Activated T-cell treated with anti-CD3 and anti-CD28 coated beads, Interleukin-2, amount 50 U/mL, for 72 hours (primary cell): ENCODE measurements around the gene FLRT1. TPM values are rescaled to one million over a fixed set of nuclear protein-coding genes. Genes with fewer than 3 reads are reported as not detected.

ENCODE experiments used
- ATAC-seq, 2 donors: fragments of 150-1000 bp; cut with Tn5 transposase; replicated peaks in 1 of 2; 2 replicates each; pipeline ENCODE4 v1.10.0; 2021; ENCODE audit warnings: moderate library complexity in 2 of 2, mild to moderate bottlenecking in 1 of 2
- DNase-seq, 2 donors: peaks; one replicate each; pipeline ENCODE4 v3.0.0; 2021 to 2022; ENCODE audit warnings: mixed read lengths in 1 of 2
- H3K27ac Mint-ChIP-seq: one replicate; pipeline ENCODE4 v1.8.0; 2022; ENCODE audit warnings: mild to moderate bottlenecking, moderate library complexity, mixed read lengths
- H3K27me3 Mint-ChIP-seq: one replicate; pipeline ENCODE4 v1.8.0; 2022; ENCODE audit warnings: low read depth, mixed read lengths
- H3K36me3 Mint-ChIP-seq, 2 donors: one replicate each; pipeline ENCODE4 v1.8.0; 2022; ENCODE audit warnings: mixed read lengths in 2 of 2, mild to moderate bottlenecking in 1 of 2; ENCODE audit not compliant: insufficient read depth in 2 of 2
- H3K4me1 Mint-ChIP-seq: one replicate; pipeline ENCODE4 v1.8.0; 2022; ENCODE audit warnings: low read depth, mixed read lengths
- H3K4me3 Mint-ChIP-seq, 2 donors: one replicate each; pipeline ENCODE4 v1.8.0; 2022; ENCODE audit warnings: mild to moderate bottlenecking in 2 of 2, mixed read lengths in 2 of 2, moderate library complexity in 2 of 2
- H3K9me3 Mint-ChIP-seq, 2 donors: one replicate each; pipeline ENCODE4 v1.8.0; 2022; ENCODE audit warnings: mixed read lengths in 2 of 2
- total RNA-seq, 2 donors: library from RNA; stranded (reverse); gene quantifications; one replicate each; pipeline ENCODE4 v1.2.3, GENCODE V29; 2022

FLRT1 gene
- total RNA-seq, 2 donors from 2014 or later: 0.19 to 1.4 TPM

GRCh38 chr11:64073542-64073941, 37.8 kb downstream of the FLRT1 start:
- ATAC-seq: no peak
- H3K4me1 Mint-ChIP-seq: no peaks in the 10 kb centered on the region
- H3K4me3 Mint-ChIP-seq: no peak overlapping the region
- no peak for DNase-seq
- no peak overlapping the region for H3K27ac Mint-ChIP-seq
- no peaks in the 10 kb centered on the region for H3K27me3 Mint-ChIP-seq
- no peaks in the 10 kb centered on the region for H3K36me3 Mint-ChIP-seq
- no peaks in the 10 kb centered on the region for H3K9me3 Mint-ChIP-seq

GRCh38 chr11:64074239-64074638, 38.5 kb downstream of the FLRT1 start:
- Mint-ChIP-seq H3K36me3 (no peaks in the 10 kb centered on the region), H3K27me3 (no peaks in the 10 kb centered on the region), H3K27ac (no peak overlapping the region), H3K4me1 (no peaks in the 10 kb centered on the region), H3K9me3 (no peaks in the 10 kb centered on the region), H3K4me3 (no peak overlapping the region)
- ATAC-seq: no peak
- DNase-seq: no peak

GRCh38 chr11:64076758-64077157, 41.0 kb downstream of the FLRT1 start:
- ATAC-seq (no peak), DNase-seq (no peak)
- H3K36me3 Mint-ChIP-seq: no peaks in the 10 kb centered on the region
- no peak overlapping the region for H3K4me3 Mint-ChIP-seq
- no peak overlapping the region for H3K27ac Mint-ChIP-seq
- H3K9me3 Mint-ChIP-seq: no peaks in the 10 kb centered on the region
- no peaks in the 10 kb centered on the region for H3K27me3 Mint-ChIP-seq
- H3K4me1 Mint-ChIP-seq: no peaks in the 10 kb centered on the region

GRCh38 chr11:64077607-64078006, 41.9 kb downstream of the FLRT1 start:
- no peak for ATAC-seq
- Mint-ChIP-seq H3K36me3 (no peaks in the 10 kb centered on the region), H3K4me3 (no peak overlapping the region), H3K4me1 (no peaks in the 10 kb centered on the region), H3K9me3 (no peaks in the 10 kb centered on the region), H3K27ac (no peak overlapping the region), H3K27me3 (no peaks in the 10 kb centered on the region)
- DNase-seq: no peak

- Mint-ChIP-seq H3K4me3 (no peak overlapping the region), H3K9me3 (no peaks in the 10 kb centered on the region), H3K4me1 (no peaks in the 10 kb centered on the region), H3K36me3 (no peaks in the 10 kb centered on the region), H3K27ac (no peak overlapping the region), H3K27me3 (no peaks in the 10 kb centered on the region)
- ATAC-seq (no peak), DNase-seq (no peak)
Observed at GRCh38 chr11:64078284-64078683, 42.6 kb downstream of the FLRT1 start.

GRCh38 chr11:64078905-64079304, 43.2 kb downstream of the FLRT1 start:
- Mint-ChIP-seq H3K27me3 (no peaks in the 10 kb centered on the region), H3K9me3 (no peaks in the 10 kb centered on the region), H3K4me3 (no peak overlapping the region), H3K27ac (no peak overlapping the region), H3K4me1 (no peaks in the 10 kb centered on the region), H3K36me3 (no peaks in the 10 kb centered on the region)
- ATAC-seq (no peak), DNase-seq (no peak)

GRCh38 chr11:64080390-64080789, 44.7 kb downstream of the FLRT1 start:
- H3K27me3 Mint-ChIP-seq: no peaks in the 10 kb centered on the region
- H3K4me1 Mint-ChIP-seq: no peaks in the 10 kb centered on the region
- no peak overlapping the region for H3K27ac Mint-ChIP-seq
- ATAC-seq (no peak), DNase-seq (no peak)
- H3K9me3 Mint-ChIP-seq: no peaks in the 10 kb centered on the region
- no peak overlapping the region for H3K4me3 Mint-ChIP-seq
- no peaks in the 10 kb centered on the region for H3K36me3 Mint-ChIP-seq

- no peaks in the 10 kb centered on the region for H3K27me3 Mint-ChIP-seq
Observed at GRCh38 chr11:64081745-64082442, 46.2 kb downstream of the FLRT1 start.

GRCh38 chr11:64083398-64084080, 47.8 kb downstream of the FLRT1 start:
- Mint-ChIP-seq H3K9me3 (no peaks in the 10 kb centered on the region), H3K36me3 (no peaks in the 10 kb centered on the region), H3K4me3 (no peak overlapping the region), H3K27ac (no peak overlapping the region), H3K27me3 (no peaks in the 10 kb centered on the region), H3K4me1 (no peaks in the 10 kb centered on the region)
- ATAC-seq: no peak
- no peak for DNase-seq

More at GRCh38 chr11:64081745-64082442, 46.2 kb downstream of the FLRT1 start:
- ATAC-seq (no peak), DNase-seq (no peak)
- H3K4me3 Mint-ChIP-seq: no peak overlapping the region
- H3K4me1 Mint-ChIP-seq: no peaks in the 10 kb centered on the region
- H3K36me3 Mint-ChIP-seq: no peaks in the 10 kb centered on the region
- H3K9me3 Mint-ChIP-seq: no peaks in the 10 kb centered on the region
- H3K27ac Mint-ChIP-seq: no peak overlapping the region

- no peak for ATAC-seq
- H3K4me3 Mint-ChIP-seq: no peak overlapping the region
- no peak for DNase-seq
- no peak overlapping the region for H3K27ac Mint-ChIP-seq
- no peaks in the 10 kb centered on the region for H3K4me1 Mint-ChIP-seq
- no peaks in the 10 kb centered on the region for H3K9me3 Mint-ChIP-seq
- no peaks in the 10 kb centered on the region for H3K27me3 Mint-ChIP-seq
- no peaks in the 10 kb centered on the region for H3K36me3 Mint-ChIP-seq
Observed at GRCh38 chr11:64084146-64084950, 48.6 kb downstream of the FLRT1 start.

GRCh38 chr11:64084951-64085710, 49.4 kb downstream of the FLRT1 start:
- H3K4me3 Mint-ChIP-seq: no peak overlapping the region
- H3K4me1 Mint-ChIP-seq: no peaks in the 10 kb centered on the region

More at GRCh38 chr11:64084951-64085710, 49.4 kb downstream of the FLRT1 start:
- no peaks in the 10 kb centered on the region for H3K9me3 Mint-ChIP-seq
- no peak overlapping the region for H3K27ac Mint-ChIP-seq
- H3K36me3 Mint-ChIP-seq: no peaks in the 10 kb centered on the region
- no peak for ATAC-seq
- no peak for DNase-seq
- H3K27me3 Mint-ChIP-seq: no peaks in the 10 kb centered on the region
